GOT3 (cell line): ENCODE measurements around the gene BPNT1.
"Not testable (repeated sequence)": the region's sequence is repeated elsewhere in the genome, so short reads cannot be mapped to it uniquely, and the experiment has no call there.

ENCODE experiments used
- DNase-seq: peaks from one replicate; lab custom pipeline; 2025; ENCODE audit warnings: mixed read lengths; lab: John Stamatoyannopoulos, UW

BPNT1 gene

GRCh38 chr1:220089650-220090556 lies at the start of gene BPNT1:
Gene BPNT1 (minus strand): TSS chr1:220089788. CDS start chr1:220079846, 9,942 bp downstream.
- peak; percentile 53 for DNase-seq

GRCh38 chr1:220137019-220137786 lies 47.6 kb upstream of the BPNT1 start:
- no peak for DNase-seq

- DNase-seq, result no peak
These were observed 46.2 kb upstream of the BPNT1 start for GRCh38 chr1:220135755-220136154.

GRCh38 chr1:220129479-220130210 lies 40.1 kb upstream of the BPNT1 start:
- DNase-seq, result no peak

- no peak for DNase-seq
These were observed 37.5 kb upstream of the BPNT1 start for GRCh38 chr1:220127076-220127475.

- DNase-seq, result no peak
These were observed 35.0 kb upstream of the BPNT1 start for GRCh38 chr1:220124542-220124941.

GRCh38 chr1:220123889-220124288 lies 34.3 kb upstream of the BPNT1 start:
- no peak for DNase-seq

- DNase-seq, result no peak
These were observed 33.5 kb upstream of the BPNT1 start for GRCh38 chr1:220123066-220123465.

- no peak for DNase-seq
These were observed 32.4 kb upstream of the BPNT1 start for GRCh38 chr1:220121791-220122530.

GRCh38 chr1:220119043-220119512 lies 29.5 kb upstream of the BPNT1 start:
- no peak for DNase-seq

- no peak for DNase-seq
These were observed 23.6 kb upstream of the BPNT1 start for GRCh38 chr1:220113136-220113695.

GRCh38 chr1:220112600-220112999 lies 23.0 kb upstream of the BPNT1 start:
- DNase-seq, result not testable (repeated sequence)

GRCh38 chr1:220110473-220110872 lies 20.9 kb upstream of the BPNT1 start:
- not testable (repeated sequence) for DNase-seq

- no peak for DNase-seq
These were observed 10.2 kb upstream of the BPNT1 start for GRCh38 chr1:220099826-220100225.

- DNase-seq, result peak; percentile 73
These were observed 4.7 kb upstream of the BPNT1 start, which contains the start of gene IARS2 for GRCh38 chr1:220094016-220094911. Gene IARS2 (plus strand): TSS chr1:220094132. CDS start chr1:220094217, 85 bp downstream.

GRCh38 chr1:220093361-220094015 lies 3.9 kb upstream of the BPNT1 start:
- DNase-seq, result no peak

GRCh38 chr1:220092694-220093093 lies 3.1 kb upstream of the BPNT1 start:
- no peak for DNase-seq

GRCh38 chr1:220086261-220086686 lies 3.3 kb downstream of the BPNT1 start:
- DNase-seq, result not testable (repeated sequence)

- DNase-seq, result no peak
These were observed 5.1 kb downstream of the BPNT1 start for GRCh38 chr1:220084460-220084859.
